ENCODE measurements around the gene FARS2. TPM values are rescaled to one million over a fixed set of nuclear protein-coding genes. Genes with fewer than 3 reads are reported as not detected.

The FARS2 gene
- total RNA-seq, 1 donor from 2014 or later = 23.3 TPM

DNA sequence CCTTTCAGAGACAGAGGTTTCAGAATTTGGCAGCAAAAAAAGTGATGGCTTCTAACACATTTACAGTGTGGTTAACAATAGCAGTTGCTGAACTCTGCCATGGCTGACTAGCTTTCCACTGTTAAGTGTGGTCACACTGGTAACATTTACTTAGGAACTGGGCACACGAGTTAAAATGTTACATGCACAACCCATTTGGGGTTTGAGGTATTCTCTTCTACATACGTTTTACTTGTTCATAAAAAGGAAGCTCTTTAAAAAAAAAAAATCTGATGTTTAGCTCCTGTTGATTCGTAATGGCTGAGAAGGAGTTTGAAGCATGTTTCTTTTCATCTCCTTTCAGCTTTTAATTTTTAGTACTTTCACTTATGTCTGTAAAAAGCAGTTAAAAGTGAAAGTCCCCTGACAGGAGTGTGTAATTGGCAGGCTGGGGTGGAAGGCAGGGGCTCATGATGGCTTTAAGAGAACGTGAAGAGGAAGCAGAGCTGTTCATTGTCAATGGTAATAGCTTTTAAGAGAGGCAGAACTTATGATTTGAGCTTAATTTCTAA, 245.9 kb downstream of the FARS2 start:
- Mint-ChIP-seq H3K27ac (ENCODE audit: unreplicated experiment) (no peak overlapping the region), H3K36me3 (ENCODE audit: low read depth) (peaks cover 3% of the 10 kb centered on the region), H3K9me3 (no peaks in the 10 kb centered on the region), H3K4me1 (peaks cover 25% of the 10 kb centered on the region), H3K27me3 (ENCODE audit: low read depth) (no peaks in the 10 kb centered on the region), H3K4me3 (no peak overlapping the region)
- TF ChIP-seq, protein P1, sequence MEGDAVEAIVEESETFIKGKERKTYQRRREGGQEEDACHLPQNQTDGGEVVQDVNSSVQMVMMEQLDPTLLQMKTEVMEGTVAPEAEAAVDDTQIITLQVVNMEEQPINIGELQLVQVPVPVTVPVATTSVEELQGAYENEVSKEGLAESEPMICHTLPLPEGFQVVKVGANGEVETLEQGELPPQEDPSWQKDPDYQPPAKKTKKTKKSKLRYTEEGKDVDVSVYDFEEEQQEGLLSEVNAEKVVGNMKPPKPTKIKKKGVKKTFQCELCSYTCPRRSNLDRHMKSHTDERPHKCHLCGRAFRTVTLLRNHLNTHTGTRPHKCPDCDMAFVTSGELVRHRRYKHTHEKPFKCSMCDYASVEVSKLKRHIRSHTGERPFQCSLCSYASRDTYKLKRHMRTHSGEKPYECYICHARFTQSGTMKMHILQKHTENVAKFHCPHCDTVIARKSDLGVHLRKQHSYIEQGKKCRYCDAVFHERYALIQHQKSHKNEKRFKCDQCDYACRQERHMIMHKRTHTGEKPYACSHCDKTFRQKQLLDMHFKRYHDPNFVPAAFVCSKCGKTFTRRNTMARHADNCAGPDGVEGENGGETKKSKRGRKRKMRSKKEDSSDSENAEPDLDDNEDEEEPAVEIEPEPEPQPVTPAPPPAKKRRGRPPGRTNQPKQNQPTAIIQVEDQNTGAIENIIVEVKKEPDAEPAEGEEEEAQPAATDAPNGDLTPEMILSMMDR (conservative IDR thresholded peaks at IDR 0.05) = no peak
- DNase-seq (ENCODE audit: low read depth, low spot score) = no peak

DNA sequence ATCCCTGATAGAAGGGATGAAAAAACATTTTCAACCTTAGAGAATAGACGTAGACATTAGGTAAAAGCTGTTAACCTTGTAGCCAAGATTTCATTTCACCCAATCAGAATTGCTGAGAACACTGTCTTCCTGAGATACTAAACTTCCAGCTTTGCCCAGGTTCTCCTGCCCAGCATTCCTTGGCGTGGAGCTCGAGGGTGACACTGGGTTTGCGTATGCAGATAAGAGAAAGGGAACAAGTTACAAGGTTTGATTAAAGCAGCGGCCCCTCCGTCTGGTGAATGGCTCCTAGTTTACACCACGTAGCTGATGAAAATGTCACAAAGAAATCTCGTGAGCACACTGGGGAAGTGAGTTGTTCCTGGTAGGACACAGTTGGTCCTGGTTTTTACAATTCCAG, 247.8 kb downstream of the FARS2 start:
- Mint-ChIP-seq H3K27ac (ENCODE audit: unreplicated experiment) (no peak overlapping the region), H3K4me3 (no peak overlapping the region), H3K9me3 (no peaks in the 10 kb centered on the region), H3K27me3 (ENCODE audit: low read depth) (no peaks in the 10 kb centered on the region), H3K4me1 (peaks cover 26% of the 10 kb centered on the region), H3K36me3 (ENCODE audit: low read depth) (peaks cover 3% of the 10 kb centered on the region)
- no peak for DNase-seq (ENCODE audit: low read depth, low spot score)
- TF ChIP-seq, protein P1 (conservative IDR thresholded peaks at IDR 0.05) = no peak

DNA sequence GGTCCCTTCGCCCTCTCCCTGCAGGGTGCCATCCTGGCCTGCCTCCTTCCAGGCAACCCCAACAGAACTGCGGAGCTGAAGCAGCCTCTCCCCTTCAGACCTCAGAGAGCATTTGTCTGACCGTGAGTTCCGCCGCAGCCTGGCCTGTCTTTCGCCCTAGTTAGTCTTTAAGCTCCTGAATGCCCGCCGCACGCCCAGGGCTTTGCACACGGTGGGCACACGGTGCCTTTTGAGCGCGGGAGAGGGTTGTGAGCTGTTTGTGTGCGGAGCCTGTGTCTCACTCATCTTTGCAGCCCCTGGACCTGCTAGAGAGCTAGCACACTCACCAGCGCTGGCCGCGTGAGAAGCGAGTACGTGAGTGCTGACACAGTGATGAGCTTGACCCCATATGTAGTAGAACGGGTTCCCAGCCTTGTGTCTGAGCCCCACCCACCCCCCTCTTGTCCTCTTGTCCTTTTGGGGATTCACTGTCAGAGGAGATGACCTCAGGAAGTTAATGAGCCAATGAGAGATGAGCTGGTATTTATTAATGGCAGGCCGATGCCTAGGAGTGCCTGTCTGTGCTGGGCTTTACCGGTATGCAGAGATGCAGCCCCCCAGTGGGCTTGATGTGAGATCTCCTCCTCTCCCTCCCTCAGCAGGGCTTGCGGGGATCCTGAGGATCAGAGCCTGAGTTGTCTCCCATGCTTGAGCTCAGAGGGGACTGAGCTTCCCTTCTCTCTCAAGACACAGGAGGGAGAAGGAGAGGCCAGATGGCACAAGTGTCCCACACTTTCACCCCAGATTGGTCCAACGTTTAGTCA, 249.2 kb downstream of the FARS2 start:
- H3K36me3 Mint-ChIP-seq (ENCODE audit: low read depth) = peaks cover 3% of the 10 kb centered on the region
- H3K27ac Mint-ChIP-seq (ENCODE audit: unreplicated experiment) = no peak overlapping the region
- no peak for DNase-seq (ENCODE audit: low read depth, low spot score)
- no peaks in the 10 kb centered on the region for H3K9me3 Mint-ChIP-seq
- H3K4me1 Mint-ChIP-seq = peaks cover 26% of the 10 kb centered on the region
- H3K27me3 Mint-ChIP-seq (ENCODE audit: low read depth) = no peaks in the 10 kb centered on the region
- TF ChIP-seq, protein P1 (conservative IDR thresholded peaks at IDR 0.05) = no peak
- no peak overlapping the region for H3K4me3 Mint-ChIP-seq

DNA sequence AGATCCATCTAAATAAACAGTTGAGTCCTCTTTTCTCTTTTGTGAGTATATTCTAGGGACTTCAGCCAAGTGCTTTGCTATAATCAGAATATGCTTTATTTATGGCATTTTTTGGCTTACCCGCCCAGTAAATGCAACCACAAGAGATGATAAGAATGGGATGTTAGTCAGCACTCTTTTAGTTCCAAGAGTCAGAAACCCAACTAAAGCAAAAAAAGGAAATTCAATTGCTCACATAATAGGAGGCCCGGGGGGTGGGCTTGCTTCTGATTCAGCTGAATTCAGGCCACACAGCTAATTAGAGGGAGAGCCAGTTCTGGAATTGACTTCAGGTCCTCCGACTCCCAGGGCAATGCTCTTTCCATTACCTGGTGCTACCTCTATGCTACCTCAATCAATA, 250.6 kb downstream of the FARS2 start:
- Mint-ChIP-seq H3K4me1 (peaks cover 15% of the 10 kb centered on the region), H3K9me3 (no peaks in the 10 kb centered on the region), H3K4me3 (no peak overlapping the region), H3K27ac (ENCODE audit: unreplicated experiment) (no peak overlapping the region), H3K36me3 (ENCODE audit: low read depth) (peaks cover 3% of the 10 kb centered on the region), H3K27me3 (ENCODE audit: low read depth) (no peaks in the 10 kb centered on the region)
- TF ChIP-seq, protein P1 (conservative IDR thresholded peaks at IDR 0.05) = no peak
- DNase-seq (ENCODE audit: low read depth, low spot score) = no peak

GRCh38 chr6:5512422-5512821, 251.1 kb downstream of the FARS2 start:
- no peak overlapping the region for H3K4me3 Mint-ChIP-seq
- H3K27me3 Mint-ChIP-seq (ENCODE audit: low read depth) = no peaks in the 10 kb centered on the region
- no peak for DNase-seq (ENCODE audit: low read depth, low spot score)
- TF ChIP-seq, protein P1 (conservative IDR thresholded peaks at IDR 0.05) = no peak
- H3K27ac Mint-ChIP-seq (ENCODE audit: unreplicated experiment) = no peak overlapping the region
- no peaks in the 10 kb centered on the region for H3K9me3 Mint-ChIP-seq
- peaks cover 3% of the 10 kb centered on the region for H3K36me3 Mint-ChIP-seq (ENCODE audit: low read depth)
- peaks cover 10% of the 10 kb centered on the region for H3K4me1 Mint-ChIP-seq

Data from neural crest cell (in vitro differentiated cells).